ENCODE measurements around the gene AHDC1.

The AHDC1 gene

DNA sequence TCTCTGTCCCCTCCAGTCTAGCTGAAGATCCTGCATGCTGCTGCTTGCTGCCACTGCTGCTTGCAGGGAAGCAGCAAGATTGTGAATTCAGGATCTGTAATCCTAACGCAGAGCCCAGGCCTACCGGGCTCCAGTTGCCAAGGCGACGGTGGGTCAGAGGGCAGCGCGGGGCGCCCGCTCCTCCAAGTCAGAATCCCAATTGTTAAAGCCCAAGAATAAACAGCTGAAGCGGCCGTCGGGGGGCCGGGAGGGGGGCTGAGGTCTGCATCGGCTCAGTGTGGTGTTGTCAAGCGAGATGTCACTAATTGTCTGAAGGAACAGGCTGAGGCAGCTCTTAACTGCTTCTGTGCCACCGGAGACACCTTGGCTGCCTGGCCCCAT, 36.8 kb downstream of the AHDC1 start:
- DNase-seq = peak in 7 of 56 donors; percentile 16 to 50 (median 34)

DNA sequence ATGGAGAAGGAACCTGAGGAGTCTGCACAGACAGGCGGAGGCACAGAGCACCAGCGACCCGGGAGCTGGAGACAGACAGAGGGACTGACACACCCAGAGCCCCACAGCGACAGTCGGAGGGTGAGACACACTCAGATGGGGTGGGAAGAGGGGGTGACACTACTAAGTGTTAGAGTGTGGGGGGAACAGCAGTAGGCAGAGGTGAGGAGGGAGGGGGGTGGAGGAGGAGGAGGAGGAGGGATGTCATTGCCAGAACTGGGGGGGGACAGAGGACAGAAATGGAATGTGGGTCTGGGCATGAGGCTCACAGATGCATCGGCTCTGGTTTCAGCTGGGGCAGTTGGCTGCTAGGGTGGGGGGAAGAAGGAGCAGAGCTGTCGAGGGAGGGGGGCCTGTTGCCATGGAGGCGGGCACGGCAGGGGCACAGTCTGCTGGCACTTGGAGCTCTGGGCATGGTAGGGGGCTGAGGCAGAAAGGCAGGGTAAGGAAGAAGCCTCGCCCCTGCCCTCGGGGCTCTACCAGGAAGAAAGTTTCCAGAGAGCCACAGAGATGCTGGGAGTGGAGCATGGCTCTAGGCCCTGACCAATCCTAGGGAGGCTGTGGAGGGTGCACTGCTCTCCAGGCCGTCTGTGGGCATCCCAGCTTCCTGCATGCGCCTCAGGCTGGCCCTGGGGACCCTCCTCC, 37.3 kb downstream of the AHDC1 start:
- peak in 1 of 56 donors; percentile 27 for DNase-seq

DNA sequence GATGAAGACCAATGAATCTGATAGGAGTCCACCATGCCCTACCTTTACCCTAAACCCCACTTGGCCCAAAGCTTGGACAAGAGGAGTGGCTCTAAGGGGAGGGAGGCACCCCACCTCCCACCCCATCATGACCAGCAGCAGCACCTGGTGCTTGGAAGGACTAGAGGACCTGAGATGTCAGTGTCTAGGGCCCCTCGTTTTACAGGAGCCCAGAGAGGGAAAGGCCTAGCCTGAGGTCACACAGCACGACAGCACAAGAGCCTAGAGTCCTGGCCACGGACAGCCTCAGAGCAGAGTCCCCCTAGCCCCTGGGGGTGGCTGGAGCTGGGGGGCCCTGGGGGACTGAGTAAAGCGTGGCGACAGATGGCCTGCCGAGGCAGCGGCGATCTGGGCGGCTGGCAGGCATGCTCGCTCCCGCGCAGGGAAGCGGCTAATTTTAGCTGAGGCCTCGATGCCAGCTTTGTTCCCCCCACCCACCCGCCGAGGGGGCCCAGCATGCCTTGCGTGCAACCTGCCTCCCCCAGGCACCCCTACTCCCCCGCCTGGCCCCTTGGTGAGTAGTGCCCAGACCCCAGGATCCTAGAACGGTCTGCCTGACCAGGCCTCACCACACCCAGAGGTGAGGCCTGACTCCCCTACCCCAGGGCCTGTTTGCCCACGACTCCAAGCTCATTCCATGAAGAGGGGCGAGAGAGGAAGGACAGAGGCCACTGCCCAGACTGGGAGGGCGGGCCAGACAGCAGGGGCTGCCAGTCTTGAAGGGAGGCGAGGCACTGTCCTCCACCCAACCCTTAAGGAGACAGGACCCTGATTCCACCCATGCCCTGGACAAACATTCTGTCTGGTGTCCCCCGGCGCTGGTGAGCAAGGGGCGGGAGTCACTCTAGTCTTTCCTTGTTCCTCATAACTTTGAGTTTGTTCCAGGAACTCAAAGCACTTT, 39.0 kb downstream of the AHDC1 start:
- peak in 23 of 56 donors; percentile 9 to 62 (median 34) for DNase-seq

- DNase-seq = peak in 16 of 56 donors; percentile 18 to 68 (median 30)
Measured at GRCh38 chr1:27563591-27564471, 40.1 kb downstream of the AHDC1 start.

DNA sequence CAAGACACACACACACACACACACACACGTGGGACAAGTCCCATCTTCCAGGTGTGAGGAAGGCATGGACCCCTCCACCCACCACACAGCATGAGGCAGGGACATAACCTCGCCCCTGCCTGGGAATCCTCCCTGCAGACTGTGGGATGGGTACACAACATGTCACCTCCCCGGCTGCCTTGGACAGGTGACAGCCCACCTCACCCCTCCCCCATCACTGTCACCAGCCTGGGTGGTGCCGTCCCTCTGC, 40.7 kb downstream of the AHDC1 start:
- DNase-seq = no peak

GRCh38 chr1:27562534-27563340, 41.2 kb downstream of the AHDC1 start:
- DNase-seq = no peak

DNA sequence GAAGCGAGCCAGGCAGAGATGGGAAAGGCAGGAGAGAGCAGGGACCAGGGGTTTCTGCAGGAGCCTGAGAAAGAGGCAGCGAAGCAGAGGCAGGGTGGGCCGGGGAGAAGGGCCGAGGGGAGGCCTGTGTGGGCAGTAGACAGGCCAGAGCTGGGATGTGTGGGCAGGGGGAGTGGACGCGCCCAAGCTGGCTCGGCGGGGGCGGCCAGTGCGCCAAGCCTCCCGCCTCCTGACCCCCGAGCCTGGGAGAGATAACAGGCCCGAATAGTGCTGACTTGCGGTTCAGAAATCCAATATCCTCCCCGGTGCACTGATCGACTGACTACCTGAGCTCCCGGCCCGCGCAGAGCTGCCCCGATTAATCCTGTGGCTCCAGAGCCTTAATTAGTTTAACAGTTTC, 41.9 kb downstream of the AHDC1 start:
- no peak for DNase-seq

GRCh38 chr1:27561124-27561899, 42.6 kb downstream of the AHDC1 start:
- DNase-seq = peak in 8 of 56 donors; percentile 8 to 40 (median 24)

DNA sequence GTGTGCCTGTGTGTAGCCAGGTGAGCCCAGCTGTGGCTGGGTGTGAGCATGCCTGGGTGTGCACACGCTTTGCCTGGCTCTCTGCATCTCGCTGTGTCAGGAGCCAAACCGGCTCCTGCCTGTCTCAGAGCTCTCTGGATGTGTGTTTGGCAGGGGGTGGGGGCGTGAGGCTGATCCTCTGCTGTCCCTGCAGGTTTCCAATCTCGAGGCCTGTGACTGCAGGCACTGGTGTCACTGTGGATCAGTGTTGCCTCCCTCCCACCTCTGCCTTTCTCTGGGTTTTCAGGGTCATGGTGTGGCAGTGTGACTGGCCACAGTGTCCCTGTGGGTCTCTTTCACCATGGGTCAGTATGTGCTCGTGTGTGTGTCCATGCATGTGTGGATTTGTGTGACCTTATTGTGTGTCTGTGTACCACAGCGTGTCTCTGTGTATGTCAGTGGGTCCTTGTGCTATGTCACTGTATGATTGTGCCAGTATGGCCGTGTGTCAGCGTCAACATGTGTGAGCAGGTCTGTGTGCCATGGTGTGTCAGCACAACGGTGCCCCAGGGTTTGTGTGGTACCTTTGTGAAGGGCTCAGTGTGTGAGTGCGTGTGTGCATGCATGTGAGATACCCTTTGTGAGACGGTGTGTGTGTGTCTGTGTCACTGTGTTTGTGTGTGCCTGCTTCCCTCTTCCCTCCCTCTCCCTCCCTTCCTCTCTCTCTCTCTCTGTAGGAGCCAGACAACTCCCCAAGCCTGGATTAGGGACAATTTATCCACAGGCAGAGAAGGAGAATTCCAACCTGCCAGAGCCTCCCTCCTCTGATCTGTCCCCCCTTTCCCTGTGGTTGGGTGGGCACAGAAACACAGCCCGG, 43.4 kb downstream of the AHDC1 start:
- DNase-seq = no peak

DNA sequence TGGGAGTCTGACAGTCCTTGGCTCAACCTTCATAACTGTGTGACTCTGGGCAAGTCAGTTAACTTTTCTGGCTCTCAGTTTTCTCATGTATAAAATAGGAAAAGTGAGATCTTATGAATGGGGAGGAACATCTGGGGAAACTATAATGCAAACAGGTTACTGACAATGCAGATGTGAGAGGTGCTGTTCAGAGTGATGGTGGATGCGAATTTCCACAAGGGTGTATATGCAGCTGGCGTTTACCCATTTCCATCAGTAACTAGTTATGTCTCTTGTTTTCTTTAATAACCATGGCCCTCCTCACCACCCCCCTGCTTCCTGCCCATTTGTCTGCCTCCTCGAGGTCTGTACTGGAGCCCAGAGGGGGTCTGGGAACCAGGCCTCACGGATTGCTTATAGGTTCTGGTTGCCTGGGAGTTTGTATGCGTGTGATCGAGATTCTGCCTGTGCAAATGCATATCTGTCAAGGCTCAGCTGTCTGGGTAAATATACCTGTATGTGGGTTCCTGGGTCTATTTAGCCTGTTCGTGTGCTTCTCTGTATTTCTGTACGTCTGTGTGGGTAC, 44.4 kb downstream of the AHDC1 start:
- no peak for DNase-seq

DNA sequence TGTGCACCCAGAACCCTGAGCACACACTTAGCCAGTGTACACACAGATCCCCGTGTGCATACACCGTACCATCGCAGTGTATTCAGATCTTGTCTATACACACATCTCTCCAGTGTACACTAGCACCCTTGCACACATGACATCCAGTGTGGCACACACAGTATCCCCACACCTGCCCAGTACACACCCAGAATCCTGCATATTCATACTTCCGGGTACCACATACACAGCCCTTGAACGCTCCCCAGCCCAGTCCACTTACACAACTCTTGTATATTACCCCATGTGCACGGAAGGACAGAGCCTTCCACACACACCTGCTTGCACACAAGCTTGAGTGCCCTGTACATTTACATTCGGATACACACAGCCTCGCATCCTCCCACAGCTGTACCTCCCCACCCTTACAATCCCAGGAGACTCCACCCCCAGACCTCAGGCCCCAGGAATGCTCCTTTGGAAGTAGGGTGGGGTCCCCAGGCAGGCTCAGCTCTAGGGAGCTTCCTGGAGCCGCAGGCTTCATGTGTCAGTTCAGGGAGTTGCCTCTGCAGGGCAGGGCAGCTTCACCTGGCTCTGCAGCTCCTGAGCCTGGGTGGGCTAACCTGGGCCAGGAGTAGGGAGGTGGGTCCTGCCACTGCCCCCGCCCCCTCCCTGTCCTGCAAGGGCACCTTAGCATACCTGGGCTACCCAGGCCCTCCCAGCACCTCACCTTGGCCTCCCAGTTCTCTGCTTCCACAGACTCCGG, 46.2 kb downstream of the AHDC1 start:
- DNase-seq = no peak

GRCh38 chr1:27556781-27557595, 47.0 kb downstream of the AHDC1 start:
- peak in 49 of 56 donors; percentile 19 to 92 (median 52) for DNase-seq

DNA sequence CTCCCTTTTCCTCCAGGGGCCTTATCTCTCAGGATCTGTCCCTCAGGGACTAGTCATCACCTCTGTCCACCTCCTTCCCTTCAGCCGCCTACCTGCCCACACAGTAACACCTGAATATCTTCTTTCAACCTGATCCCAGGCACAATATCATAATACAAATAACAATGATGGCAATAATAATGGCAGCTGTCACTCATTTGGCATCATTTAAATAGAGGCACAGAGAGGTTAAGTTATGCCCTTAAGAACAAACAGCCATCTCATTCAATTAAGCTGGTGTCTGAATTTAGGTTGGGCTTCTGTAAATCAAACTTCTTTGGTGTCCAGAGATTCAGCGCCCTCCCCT, 47.5 kb downstream of the AHDC1 start:
- DNase-seq = no peak

GRCh38 chr1:27555700-27556424, 48.1 kb downstream of the AHDC1 start:
- no peak for DNase-seq

GRCh38 chr1:27554759-27555699, 48.9 kb downstream of the AHDC1 start:
- no peak for DNase-seq

All from amygdala (tissue), 56 donors.